Measurements from ENCODE around the gene RAB19.

GRCh38 chr7:140447841-140448240 lies 44.0 kb downstream of the RAB19 start:
- TF ChIP-seq NFATC4 (CRISPR knock-in tag; IDR thresholded peaks at IDR 0.05) (no peak), CTCF (IDR thresholded peaks at IDR 0.05) (no peak), ATF2 (CRISPR knock-in tag; IDR thresholded peaks at IDR 0.05; ENCODE audit: borderline replicate concordance, low read depth) (no peak), STAT6 (CRISPR knock-in tag; conservative IDR thresholded peaks at IDR 0.05; ENCODE audit: low read depth) (no peak), TP53 (CRISPR knock-in tag; IDR thresholded peaks at IDR 0.05) (no peak), KAT7 (CRISPR knock-in tag; IDR thresholded peaks at IDR 0.05; ENCODE audit: borderline replicate concordance) (no peak), HMGXB4 (CRISPR knock-in tag; IDR thresholded peaks at IDR 0.05) (no peak), NR1H2 (CRISPR knock-in tag; IDR thresholded peaks at IDR 0.05) (no peak), IRF2 (CRISPR knock-in tag; IDR thresholded peaks at IDR 0.05; ENCODE audit: borderline replicate concordance, low read depth) (no peak), ZMAT4 (CRISPR knock-in tag; IDR thresholded peaks at IDR 0.05) (no peak)
